GM23338 (cell line): ENCODE results near the gene CYTH1. TPM values are rescaled to one million over a fixed set of nuclear protein-coding genes. Genes with fewer than 3 reads are reported as not detected.

Experiments
- ATAC-seq: fragments of 200-7000 bp; cut with Tn5 transposase; 3 replicates; pipeline ENCODE4 v1.9.1; 2020
- DNase-seq: peaks from one replicate; pipeline ENCODE4 v3.0.0-alpha.2; 2015; ENCODE audit warnings: low spot score
- H2AFZ ChIP-seq: fragments of 200-600 bp; sonication (generic); 2 replicates; pipeline ENCODE4 v1.8.0; 2016; ENCODE audit warnings: antibody characterized with exemption, mild to moderate bottlenecking, moderate library complexity
- H3F3A ChIP-seq: fragments of 200-600 bp; sonication (generic); replicated peaks from 2 replicates; pipeline ENCODE4 v1.8.0; 2017; ENCODE audit warnings: antibody characterized with exemption, mixed run types, low read depth
- H3K27ac ChIP-seq: fragments of 200-600 bp; sonication (generic); 2 replicates; pipeline ENCODE4 v1.6.1; 2016; ENCODE audit warnings: low read depth
- H3K27me3 ChIP-seq: fragments of 200-600 bp; sonication (generic); 2 replicates; pipeline ENCODE4 v1.8.0; 2016; ENCODE audit warnings: mild to moderate bottlenecking, mixed run types, moderate library complexity; ENCODE audit not compliant: insufficient read depth
- H3K36me3 ChIP-seq: fragments of 200-600 bp; sonication (generic); 2 replicates; pipeline ENCODE4 v1.8.0; 2016; ENCODE audit warnings: mild to moderate bottlenecking; ENCODE audit not compliant: insufficient read depth
- H3K4me1 ChIP-seq: fragments of 200-600 bp; sonication (generic); 2 replicates; pipeline ENCODE4 v1.8.0; 2016; ENCODE audit warnings: mild to moderate bottlenecking, moderate library complexity; ENCODE audit not compliant: insufficient read depth
- H3K4me2 ChIP-seq: fragments of 200-600 bp; sonication (generic); 2 replicates; pipeline ENCODE4 v1.7.1; 2017; ENCODE audit warnings: mixed run types
- H3K4me3 ChIP-seq: fragments of 200-600 bp; sonication (generic); 2 replicates; pipeline ENCODE4 v1.6.1; 2016; ENCODE audit warnings: mixed run types
- H3K79me2 ChIP-seq: fragments of 200-600 bp; sonication (generic); replicated peaks from 2 replicates; pipeline ENCODE4 v1.8.0; 2017; ENCODE audit warnings: mild to moderate bottlenecking; ENCODE audit not compliant: insufficient read depth
- H3K9me2 ChIP-seq: fragments of 200-600 bp; sonication (generic); 2 replicates; pipeline ENCODE4 v1.8.0; 2017; ENCODE audit not compliant: insufficient read depth
- H4K20me1 ChIP-seq: fragments of 200-600 bp; sonication (generic); replicated peaks from 2 replicates; pipeline ENCODE4 v1.8.0; 2017; ENCODE audit warnings: mild to moderate bottlenecking; ENCODE audit not compliant: insufficient read depth
- H3K27ac Mint-ChIP-seq: 2 replicates; pipeline ENCODE4 v1.8.0; 2020; ENCODE audit warnings: inconsistent platforms, mild to moderate bottlenecking, moderate library complexity, mixed read lengths
- H3K27me3 Mint-ChIP-seq: 3 replicates; pipeline ENCODE4 v1.8.0; 2022; ENCODE audit warnings: low read depth, mild to moderate bottlenecking, moderate library complexity, mixed read lengths, inconsistent platforms; ENCODE audit not compliant: insufficient read depth, poor library complexity
- H3K36me3 Mint-ChIP-seq: 3 replicates; pipeline ENCODE4 v1.8.0; 2021; ENCODE audit warnings: low read depth, mild to moderate bottlenecking, inconsistent platforms, moderate library complexity, mixed read lengths
- H3K4me1 Mint-ChIP-seq: 3 replicates; pipeline ENCODE4 v1.8.0; 2020; ENCODE audit warnings: mild to moderate bottlenecking, inconsistent platforms, mixed read lengths
- H3K4me3 Mint-ChIP-seq: 3 replicates; pipeline ENCODE4 v1.8.0; 2021; ENCODE audit warnings: moderate library complexity, mild to moderate bottlenecking, inconsistent platforms, mixed read lengths
- H3K9me3 Mint-ChIP-seq: 3 replicates; pipeline ENCODE4 v1.8.0; 2020; ENCODE audit warnings: moderate library complexity, mild to moderate bottlenecking, inconsistent platforms, mixed read lengths
- CREB1 ChIP-seq: fragments of 250-450 bp; sonication (Bioruptor Pico); IDR thresholded peaks from 2 replicates; pipeline ENCODE4 v1.5.0; 2020; ENCODE audit warnings: low read depth, mild to moderate bottlenecking, moderate library complexity
- EZH2 ChIP-seq: fragments of 200-600 bp; sonication (generic); IDR thresholded peaks from one replicate; pipeline ENCODE4 v1.8.0; 2017; ENCODE audit warnings: antibody characterized with exemption, mild to moderate bottlenecking, low read depth; ENCODE audit not compliant: unreplicated experiment
- EZH2phosphoT487 ChIP-seq: fragments of 200-600 bp; sonication (generic); IDR thresholded peaks from one replicate; pipeline ENCODE4 v1.8.1; 2018; ENCODE audit warnings: antibody characterized with exemption; ENCODE audit not compliant: unreplicated experiment
- JUNB ChIP-seq: IDR thresholded peaks from one replicate; pipeline ENCODE4 v1.6.1; 2016; ENCODE audit warnings: antibody characterized with exemption; ENCODE audit not compliant: unreplicated experiment
- NANOG ChIP-seq: IDR thresholded peaks from 2 replicates; pipeline ENCODE4 v1.6.1; 2016; ENCODE audit warnings: antibody characterized with exemption, borderline replicate concordance
- POLR2AphosphoS5 ChIP-seq: IDR thresholded peaks from 2 replicates; pipeline ENCODE4 v1.6.1; 2016; ENCODE audit warnings: antibody characterized with exemption, low read depth
- STAT1 ChIP-seq: IDR thresholded peaks from one replicate; pipeline ENCODE4 v1.6.1; 2016; ENCODE audit warnings: antibody characterized with exemption; ENCODE audit not compliant: unreplicated experiment
- ZNF114 ChIP-seq: fragments of 250-450 bp; sonication (Bioruptor Pico); IDR thresholded peaks from 2 replicates; pipeline ENCODE4 v1.5.0; 2020; ENCODE audit warnings: mild to moderate bottlenecking, moderate library complexity
- ZNF331 ChIP-seq: fragments of 250-450 bp; sonication (Bioruptor Pico); IDR thresholded peaks from 2 replicates; pipeline ENCODE4 v1.5.0; 2020; ENCODE audit warnings: low read depth, mild to moderate bottlenecking, moderate library complexity
- polyA plus RNA-seq: library from polyadenylated mRNA; unstranded; fragments of >200 nt; fragmentation: Nextera tagmentation; extraction: Ambion mirVana; gene quantifications from 2 replicates; pipeline ENCODE4 v1.2.1, GENCODE V29; 2016
- total RNA-seq: library from RNA; depleted of rRNA; stranded (reverse); fragments of >200 nt; shearing (Covaris generic); gene quantifications from 2 replicates; pipeline ENCODE4 v1.2.3, GENCODE V29; 2014
- TF ChIP-seq, protein P1 (sequence below): IDR thresholded peaks from 2 replicates; pipeline ENCODE4 v1.6.1; 2016; ENCODE audit warnings: antibody characterized with exemption
- TF ChIP-seq, protein P2 (sequence below): IDR thresholded peaks from one replicate; pipeline ENCODE4 v1.6.1; 2018; ENCODE audit warnings: antibody characterized with exemption; ENCODE audit not compliant: unreplicated experiment
- TF ChIP-seq, protein P3 (sequence below): fragments of 250-450 bp; sonication (Bioruptor Pico); IDR thresholded peaks from 2 replicates; pipeline ENCODE4 v1.5.0; 2020; ENCODE audit warnings: mild to moderate bottlenecking, moderate library complexity
- TF ChIP-seq, protein P4 (sequence below), 2 experiments: fragments of 200-600 bp in 1 of 2; sonication (generic) in 1 of 2; conservative IDR thresholded peaks; 2 replicates each; pipeline versions ENCODE4 v1.5.1 to v1.6.1; 2016 to 2017; ENCODE audit warnings: antibody characterized with exemption in 2 of 2, low read depth in 2 of 2, mild to moderate bottlenecking in 2 of 2, moderate library complexity in 1 of 2

CYTH1 gene
- total and polyA plus RNA-seq, 2 experiments from 2014 or later, result 13.8 to 14.5 TPM

GRCh38 chr17:78707923-78708322 is 74.2 kb downstream of the CYTH1 start:
- Histone ChIP-seq H3K4me2 (no peak overlapping the region), H3K4me1 (no peaks in the 10 kb centered on the region), H3K27ac (no peak overlapping the region), H3K36me3 (no peaks in the 10 kb centered on the region), H4K20me1 (no peaks in the 10 kb centered on the region; the same call in none of the 2 replicates), H3K9me2 (no peaks in the 10 kb centered on the region), H2AFZ (no peak overlapping the region), H3F3A (no peaks in the 10 kb centered on the region), H3K27me3 (no peaks in the 10 kb centered on the region), H3K4me3 (no peak overlapping the region), H3K79me2 (no peaks in the 10 kb centered on the region)
- no peak for TF ChIP-seq EZH2phosphoT487
- TF ChIP-seq JUNB, result no peak
- TF ChIP-seq, protein P1, sequence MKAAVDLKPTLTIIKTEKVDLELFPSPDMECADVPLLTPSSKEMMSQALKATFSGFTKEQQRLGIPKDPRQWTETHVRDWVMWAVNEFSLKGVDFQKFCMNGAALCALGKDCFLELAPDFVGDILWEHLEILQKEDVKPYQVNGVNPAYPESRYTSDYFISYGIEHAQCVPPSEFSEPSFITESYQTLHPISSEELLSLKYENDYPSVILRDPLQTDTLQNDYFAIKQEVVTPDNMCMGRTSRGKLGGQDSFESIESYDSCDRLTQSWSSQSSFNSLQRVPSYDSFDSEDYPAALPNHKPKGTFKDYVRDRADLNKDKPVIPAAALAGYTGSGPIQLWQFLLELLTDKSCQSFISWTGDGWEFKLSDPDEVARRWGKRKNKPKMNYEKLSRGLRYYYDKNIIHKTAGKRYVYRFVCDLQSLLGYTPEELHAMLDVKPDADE, result no peak
- TF ChIP-seq, protein P2, sequence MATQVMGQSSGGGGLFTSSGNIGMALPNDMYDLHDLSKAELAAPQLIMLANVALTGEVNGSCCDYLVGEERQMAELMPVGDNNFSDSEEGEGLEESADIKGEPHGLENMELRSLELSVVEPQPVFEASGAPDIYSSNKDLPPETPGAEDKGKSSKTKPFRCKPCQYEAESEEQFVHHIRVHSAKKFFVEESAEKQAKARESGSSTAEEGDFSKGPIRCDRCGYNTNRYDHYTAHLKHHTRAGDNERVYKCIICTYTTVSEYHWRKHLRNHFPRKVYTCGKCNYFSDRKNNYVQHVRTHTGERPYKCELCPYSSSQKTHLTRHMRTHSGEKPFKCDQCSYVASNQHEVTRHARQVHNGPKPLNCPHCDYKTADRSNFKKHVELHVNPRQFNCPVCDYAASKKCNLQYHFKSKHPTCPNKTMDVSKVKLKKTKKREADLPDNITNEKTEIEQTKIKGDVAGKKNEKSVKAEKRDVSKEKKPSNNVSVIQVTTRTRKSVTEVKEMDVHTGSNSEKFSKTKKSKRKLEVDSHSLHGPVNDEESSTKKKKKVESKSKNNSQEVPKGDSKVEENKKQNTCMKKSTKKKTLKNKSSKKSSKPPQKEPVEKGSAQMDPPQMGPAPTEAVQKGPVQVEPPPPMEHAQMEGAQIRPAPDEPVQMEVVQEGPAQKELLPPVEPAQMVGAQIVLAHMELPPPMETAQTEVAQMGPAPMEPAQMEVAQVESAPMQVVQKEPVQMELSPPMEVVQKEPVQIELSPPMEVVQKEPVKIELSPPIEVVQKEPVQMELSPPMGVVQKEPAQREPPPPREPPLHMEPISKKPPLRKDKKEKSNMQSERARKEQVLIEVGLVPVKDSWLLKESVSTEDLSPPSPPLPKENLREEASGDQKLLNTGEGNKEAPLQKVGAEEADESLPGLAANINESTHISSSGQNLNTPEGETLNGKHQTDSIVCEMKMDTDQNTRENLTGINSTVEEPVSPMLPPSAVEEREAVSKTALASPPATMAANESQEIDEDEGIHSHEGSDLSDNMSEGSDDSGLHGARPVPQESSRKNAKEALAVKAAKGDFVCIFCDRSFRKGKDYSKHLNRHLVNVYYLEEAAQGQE, result no peak
- TF ChIP-seq, protein P3, sequence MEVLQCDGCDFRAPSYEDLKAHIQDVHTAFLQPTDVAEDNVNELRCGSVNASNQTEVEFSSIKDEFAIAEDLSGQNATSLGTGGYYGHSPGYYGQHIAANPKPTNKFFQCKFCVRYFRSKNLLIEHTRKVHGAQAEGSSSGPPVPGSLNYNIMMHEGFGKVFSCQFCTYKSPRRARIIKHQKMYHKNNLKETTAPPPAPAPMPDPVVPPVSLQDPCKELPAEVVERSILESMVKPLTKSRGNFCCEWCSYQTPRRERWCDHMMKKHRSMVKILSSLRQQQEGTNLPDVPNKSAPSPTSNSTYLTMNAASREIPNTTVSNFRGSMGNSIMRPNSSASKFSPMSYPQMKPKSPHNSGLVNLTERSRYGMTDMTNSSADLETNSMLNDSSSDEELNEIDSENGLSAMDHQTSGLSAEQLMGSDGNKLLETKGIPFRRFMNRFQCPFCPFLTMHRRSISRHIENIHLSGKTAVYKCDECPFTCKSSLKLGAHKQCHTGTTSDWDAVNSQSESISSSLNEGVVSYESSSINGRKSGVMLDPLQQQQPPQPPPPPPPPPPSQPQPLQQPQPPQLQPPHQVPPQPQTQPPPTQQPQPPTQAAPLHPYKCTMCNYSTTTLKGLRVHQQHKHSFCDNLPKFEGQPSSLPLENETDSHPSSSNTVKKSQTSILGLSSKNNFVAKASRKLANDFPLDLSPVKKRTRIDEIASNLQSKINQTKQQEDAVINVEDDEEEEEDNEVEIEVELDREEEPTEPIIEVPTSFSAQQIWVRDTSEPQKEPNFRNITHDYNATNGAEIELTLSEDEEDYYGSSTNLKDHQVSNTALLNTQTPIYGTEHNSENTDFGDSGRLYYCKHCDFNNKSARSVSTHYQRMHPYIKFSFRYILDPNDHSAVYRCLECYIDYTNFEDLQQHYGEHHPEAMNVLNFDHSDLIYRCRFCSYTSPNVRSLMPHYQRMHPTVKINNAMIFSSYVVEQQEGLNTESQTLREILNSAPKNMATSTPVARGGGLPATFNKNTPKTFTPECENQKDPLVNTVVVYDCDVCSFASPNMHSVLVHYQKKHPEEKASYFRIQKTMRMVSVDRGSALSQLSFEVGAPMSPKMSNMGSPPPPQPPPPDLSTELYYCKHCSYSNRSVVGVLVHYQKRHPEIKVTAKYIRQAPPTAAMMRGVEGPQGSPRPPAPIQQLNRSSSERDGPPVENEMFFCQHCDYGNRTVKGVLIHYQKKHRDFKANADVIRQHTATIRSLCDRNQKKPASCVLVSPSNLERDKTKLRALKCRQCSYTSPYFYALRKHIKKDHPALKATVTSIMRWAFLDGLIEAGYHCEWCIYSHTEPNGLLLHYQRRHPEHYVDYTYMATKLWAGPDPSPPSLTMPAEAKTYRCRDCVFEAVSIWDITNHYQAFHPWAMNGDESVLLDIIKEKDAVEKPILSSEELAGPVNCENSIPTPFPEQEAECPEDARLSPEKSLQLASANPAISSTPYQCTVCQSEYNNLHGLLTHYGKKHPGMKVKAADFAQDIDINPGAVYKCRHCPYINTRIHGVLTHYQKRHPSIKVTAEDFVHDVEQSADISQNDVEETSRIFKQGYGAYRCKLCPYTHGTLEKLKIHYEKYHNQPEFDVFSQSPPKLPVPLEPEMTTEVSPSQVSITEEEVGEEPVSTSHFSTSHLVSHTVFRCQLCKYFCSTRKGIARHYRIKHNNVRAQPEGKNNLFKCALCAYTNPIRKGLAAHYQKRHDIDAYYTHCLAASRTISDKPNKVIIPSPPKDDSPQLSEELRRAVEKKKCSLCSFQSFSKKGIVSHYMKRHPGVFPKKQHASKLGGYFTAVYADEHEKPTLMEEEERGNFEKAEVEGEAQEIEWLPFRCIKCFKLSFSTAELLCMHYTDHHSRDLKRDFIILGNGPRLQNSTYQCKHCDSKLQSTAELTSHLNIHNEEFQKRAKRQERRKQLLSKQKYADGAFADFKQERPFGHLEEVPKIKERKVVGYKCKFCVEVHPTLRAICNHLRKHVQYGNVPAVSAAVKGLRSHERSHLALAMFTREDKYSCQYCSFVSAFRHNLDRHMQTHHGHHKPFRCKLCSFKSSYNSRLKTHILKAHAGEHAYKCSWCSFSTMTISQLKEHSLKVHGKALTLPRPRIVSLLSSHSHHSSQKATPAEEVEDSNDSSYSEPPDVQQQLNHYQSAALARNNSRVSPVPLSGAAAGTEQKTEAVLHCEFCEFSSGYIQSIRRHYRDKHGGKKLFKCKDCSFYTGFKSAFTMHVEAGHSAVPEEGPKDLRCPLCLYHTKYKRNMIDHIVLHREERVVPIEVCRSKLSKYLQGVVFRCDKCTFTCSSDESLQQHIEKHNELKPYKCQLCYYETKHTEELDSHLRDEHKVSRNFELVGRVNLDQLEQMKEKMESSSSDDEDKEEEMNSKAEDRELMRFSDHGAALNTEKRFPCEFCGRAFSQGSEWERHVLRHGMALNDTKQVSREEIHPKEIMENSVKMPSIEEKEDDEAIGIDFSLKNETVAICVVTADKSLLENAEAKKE (CRISPR knock-in tag), result no peak
- TF ChIP-seq CREB1 (CRISPR knock-in tag), result no peak
- TF ChIP-seq ZNF114 (CRISPR knock-in tag), result no peak
- no peak for TF ChIP-seq STAT1
- TF ChIP-seq ZNF331 (CRISPR knock-in tag), result no peak
- no peak for TF ChIP-seq POLR2AphosphoS5
- TF ChIP-seq, protein P4, sequence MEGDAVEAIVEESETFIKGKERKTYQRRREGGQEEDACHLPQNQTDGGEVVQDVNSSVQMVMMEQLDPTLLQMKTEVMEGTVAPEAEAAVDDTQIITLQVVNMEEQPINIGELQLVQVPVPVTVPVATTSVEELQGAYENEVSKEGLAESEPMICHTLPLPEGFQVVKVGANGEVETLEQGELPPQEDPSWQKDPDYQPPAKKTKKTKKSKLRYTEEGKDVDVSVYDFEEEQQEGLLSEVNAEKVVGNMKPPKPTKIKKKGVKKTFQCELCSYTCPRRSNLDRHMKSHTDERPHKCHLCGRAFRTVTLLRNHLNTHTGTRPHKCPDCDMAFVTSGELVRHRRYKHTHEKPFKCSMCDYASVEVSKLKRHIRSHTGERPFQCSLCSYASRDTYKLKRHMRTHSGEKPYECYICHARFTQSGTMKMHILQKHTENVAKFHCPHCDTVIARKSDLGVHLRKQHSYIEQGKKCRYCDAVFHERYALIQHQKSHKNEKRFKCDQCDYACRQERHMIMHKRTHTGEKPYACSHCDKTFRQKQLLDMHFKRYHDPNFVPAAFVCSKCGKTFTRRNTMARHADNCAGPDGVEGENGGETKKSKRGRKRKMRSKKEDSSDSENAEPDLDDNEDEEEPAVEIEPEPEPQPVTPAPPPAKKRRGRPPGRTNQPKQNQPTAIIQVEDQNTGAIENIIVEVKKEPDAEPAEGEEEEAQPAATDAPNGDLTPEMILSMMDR (conservative IDR thresholded peaks at IDR 0.05; ENCODE audit: low read depth in 2 of 2), result no peak
- no peak for TF ChIP-seq NANOG
- no peak for TF ChIP-seq EZH2
- Mint-ChIP-seq H3K9me3 (no peaks in the 10 kb centered on the region), H3K27me3 (peaks cover 2% of the 10 kb centered on the region), H3K36me3 (peaks cover 2% of the 10 kb centered on the region; the same call in 1 of the 3 replicates), H3K4me1 (peaks cover 4% of the 10 kb centered on the region; the same call in 2 of the 3 replicates), H3K4me3 (no peak overlapping the region), H3K27ac (no peak overlapping the region)
- ATAC-seq (no peak), DNase-seq (no peak)
